GM18498 (cell line): ENCODE data around the gene COQ5.
A peak's percentile ranks its signal among the peaks of the same experiment; 100 is the strongest.

Experiments used
- ATAC-seq: cut with Tn5 transposase; IDR thresholded peaks from one replicate; pipeline ENCODE4 v1.9.1; 2021; ENCODE audit warnings: mild to moderate bottlenecking, moderate library complexity; ENCODE audit not compliant: unreplicated experiment

Gene COQ5, protein sequence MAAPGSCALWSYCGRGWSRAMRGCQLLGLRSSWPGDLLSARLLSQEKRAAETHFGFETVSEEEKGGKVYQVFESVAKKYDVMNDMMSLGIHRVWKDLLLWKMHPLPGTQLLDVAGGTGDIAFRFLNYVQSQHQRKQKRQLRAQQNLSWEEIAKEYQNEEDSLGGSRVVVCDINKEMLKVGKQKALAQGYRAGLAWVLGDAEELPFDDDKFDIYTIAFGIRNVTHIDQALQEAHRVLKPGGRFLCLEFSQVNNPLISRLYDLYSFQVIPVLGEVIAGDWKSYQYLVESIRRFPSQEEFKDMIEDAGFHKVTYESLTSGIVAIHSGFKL

DNA sequence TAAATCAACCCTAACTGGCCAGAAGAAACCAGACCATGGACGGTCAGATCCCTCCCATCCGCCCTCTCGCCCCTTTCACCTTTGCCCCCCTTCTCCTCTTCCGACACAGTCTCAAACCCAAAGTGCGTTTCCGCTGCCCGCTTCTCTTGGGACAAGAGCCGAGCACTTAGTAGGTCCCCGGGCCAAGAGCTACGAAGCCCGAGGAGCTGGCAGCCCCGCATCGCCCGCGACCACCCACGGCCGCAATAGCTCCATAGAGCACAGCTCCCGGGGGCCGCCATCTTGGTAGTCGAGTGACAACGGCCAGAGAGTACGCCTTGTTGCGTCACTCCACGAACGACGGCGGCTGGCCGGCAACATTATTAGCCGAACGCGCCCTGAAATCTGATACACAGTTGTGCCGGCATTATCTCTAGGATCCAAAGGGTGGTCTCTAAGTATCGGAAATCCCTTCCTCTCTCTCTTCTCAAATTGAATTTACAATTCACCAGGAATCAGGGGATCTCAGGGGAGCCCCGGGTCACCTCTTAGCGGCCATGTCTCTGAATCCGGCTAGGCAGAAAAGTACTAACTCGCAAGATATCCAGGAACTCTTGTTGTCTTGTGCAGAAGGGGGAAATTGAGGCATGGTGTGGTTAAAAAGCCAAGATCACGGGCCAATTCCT, at the start of gene COQ5:
COQ5 (minus strand) TSS at position 298 of the 665 bp plus-strand sequence; CDS start at position 281, 17 bp downstream.
- peak; percentile 87 for ATAC-seq

GRCh38 chr12:120574106-120574505, 45.1 kb upstream of the COQ5 start:
- no peak for ATAC-seq

GRCh38 chr12:120573560-120573959, 44.6 kb upstream of the COQ5 start:
- ATAC-seq = no peak

DNA sequence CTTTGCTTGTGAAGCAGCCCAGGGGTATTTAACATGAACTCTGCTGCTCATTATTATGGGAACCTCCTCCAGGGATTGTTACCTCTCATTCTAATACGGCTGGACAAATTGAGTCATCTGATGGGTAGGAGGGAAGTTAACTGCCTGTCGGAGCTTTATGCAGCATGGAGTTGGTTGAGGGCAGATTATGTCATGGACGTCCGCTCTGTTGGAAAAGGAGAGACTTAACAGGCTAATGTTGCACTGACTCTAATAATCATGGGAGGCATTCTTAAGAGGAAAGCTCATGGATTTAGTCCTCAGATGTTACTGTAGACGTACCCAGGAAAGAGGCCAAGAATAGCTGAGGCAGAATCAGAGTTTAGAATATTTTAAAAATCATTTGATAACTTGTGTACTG, 42.3 kb upstream of the COQ5 start:
- no peak for ATAC-seq

DNA sequence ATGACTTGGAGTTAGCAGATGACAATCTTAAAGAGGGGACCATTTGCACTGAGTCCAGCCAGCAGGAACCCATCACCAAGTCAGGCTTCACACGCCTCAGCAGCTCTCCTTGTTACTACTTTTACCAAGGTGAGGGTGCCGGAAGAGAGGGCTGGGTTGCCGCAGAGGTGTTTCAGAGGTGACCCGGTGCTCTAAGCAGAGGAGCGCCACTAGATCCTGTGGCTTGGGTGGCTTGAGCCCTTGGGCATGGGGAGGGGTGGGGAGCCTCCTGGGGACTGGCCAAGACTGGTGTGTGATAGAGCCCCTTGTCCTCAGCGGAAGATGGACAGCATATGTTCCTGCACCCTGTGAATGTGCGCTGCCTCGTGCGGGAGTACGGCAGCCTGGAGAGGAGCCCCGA, 34.5 kb upstream of the COQ5 start:
- ATAC-seq = no peak

GRCh38 chr12:120562906-120563305, 33.9 kb upstream of the COQ5 start:
- ATAC-seq = no peak

DNA sequence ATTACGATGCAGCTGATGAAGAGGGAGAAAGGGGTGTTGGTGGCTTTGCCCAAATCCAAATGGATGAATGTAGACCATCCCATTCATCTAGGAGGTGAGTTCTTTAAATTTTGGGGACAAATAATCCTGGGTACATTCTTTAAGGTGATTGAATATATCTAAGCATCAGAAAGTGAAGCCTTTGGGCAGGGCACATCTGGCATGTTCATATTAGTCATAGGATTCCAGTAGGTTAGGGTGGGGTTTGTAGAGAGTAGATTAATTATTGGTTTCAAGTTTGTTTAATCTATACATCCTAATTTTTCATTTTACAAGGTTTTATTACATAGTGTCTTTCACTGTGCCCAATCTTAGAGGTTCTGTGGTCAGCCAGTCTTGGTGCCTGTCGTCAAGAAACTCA, 28.6 kb upstream of the COQ5 start:
- ATAC-seq = no peak

DNA sequence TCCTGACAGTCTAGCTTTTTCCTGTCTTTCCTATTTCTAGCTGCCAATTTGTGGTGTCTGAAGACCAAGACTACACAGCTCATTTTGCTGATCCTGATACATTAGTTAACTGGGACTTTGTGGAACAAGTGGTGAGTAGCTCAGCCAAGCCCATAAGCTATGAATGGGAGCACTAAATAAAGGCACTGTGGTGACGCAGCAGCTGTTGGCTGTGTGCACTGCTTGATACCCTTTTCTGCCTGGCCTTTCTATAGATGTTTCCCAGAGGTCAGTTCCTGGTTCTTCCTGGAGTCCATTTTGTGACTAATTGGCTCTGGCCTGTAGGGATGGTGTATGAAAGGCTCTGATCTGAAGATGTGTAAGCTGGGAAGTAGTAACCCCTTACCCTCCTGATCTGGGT, 25.7 kb upstream of the COQ5 start:
- no peak for ATAC-seq

GRCh38 chr12:120546050-120546386, 17.1 kb upstream of the COQ5 start:
- ATAC-seq = no peak

- ATAC-seq = no peak
Measured at GRCh38 chr12:120544691-120545090, 15.7 kb upstream of the COQ5 start.

GRCh38 chr12:120542166-120542565, 13.2 kb upstream of the COQ5 start:
- no peak for ATAC-seq

- no peak for ATAC-seq
Measured at GRCh38 chr12:120540445-120540844, 11.5 kb upstream of the COQ5 start.

GRCh38 chr12:120539303-120539702, 10.3 kb upstream of the COQ5 start:
- no peak for ATAC-seq

DNA sequence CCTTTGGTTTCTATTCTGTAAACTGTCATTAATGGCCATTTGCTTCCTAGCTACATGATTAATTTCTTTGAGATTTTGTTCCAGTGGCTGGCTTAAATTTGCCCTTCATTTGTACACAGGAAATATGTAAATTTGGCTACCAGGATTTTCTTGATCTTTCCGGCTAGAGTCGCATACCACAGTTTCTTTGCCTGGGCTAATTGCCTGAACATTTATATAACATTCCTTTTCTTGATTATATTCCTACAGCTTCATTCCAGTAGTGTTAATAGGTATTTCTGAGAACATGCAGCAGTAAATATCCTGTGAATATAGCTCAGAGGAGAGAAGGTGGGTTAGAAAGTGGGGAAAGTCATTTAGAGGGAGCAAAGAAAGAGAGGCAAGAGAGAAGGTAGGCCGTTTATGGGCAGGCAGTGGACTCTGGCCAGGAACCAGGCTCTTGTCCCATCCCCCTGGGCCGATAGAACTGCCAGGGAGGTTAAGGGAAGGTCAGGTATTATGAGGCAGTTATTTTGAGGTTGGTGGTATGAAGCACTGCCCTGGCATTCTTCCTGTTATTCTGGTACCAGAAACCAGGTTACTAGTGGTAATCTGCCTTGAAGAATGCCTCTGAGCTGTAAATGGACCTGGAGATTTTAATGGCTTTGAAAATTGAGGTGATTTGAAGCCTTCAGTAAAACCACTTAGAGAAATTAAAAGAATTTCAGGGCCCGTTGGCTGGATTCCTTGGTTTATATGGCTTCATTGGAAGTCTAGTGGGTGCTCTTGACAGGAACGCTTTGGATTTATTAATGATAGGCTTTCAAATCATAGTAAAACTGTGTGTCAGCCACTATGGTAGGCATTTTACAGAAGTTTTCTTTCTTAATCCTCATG, 9.6 kb upstream of the COQ5 start:
- no peak for ATAC-seq

- ATAC-seq = no peak
Measured at GRCh38 chr12:120537856-120538220, 8.9 kb upstream of the COQ5 start.

DNA sequence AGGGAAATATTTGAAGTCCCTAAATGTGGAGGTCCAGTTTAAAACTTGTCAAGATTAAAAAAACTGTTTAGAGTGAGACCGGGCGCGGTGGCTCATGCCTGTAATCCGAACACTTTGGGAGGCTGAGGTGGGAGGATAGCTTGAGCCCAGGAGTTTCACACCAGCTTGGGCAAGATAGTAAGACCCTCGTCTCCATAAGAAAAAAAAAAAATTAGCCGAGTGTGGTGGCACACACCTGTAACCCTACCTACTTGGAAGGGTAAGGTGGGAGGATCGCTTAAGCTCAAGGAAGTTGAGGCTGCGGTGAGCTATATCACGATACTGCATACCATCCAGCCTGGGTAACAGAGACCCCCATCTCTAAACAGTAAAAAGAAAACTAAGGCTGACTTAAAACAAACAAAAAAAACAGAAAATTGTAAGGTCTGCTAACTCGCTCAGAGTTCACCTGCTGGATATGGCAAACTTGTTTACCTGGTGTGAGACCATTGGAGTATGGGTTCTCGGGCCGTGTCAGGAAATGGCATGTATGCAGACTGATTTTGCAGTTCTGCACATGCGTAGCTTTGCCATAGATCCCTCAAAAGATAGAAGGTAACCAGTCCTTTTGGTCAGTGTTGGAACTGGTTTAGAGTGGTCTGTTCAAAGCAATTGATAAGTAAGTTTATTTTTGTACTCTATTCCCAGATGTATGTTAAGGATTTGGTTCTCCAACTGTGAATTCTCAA, 7.3 kb upstream of the COQ5 start:
- no peak for ATAC-seq

GRCh38 chr12:120534703-120535655, 6.0 kb upstream of the COQ5 start:
- ATAC-seq = peak; percentile 42

DNA sequence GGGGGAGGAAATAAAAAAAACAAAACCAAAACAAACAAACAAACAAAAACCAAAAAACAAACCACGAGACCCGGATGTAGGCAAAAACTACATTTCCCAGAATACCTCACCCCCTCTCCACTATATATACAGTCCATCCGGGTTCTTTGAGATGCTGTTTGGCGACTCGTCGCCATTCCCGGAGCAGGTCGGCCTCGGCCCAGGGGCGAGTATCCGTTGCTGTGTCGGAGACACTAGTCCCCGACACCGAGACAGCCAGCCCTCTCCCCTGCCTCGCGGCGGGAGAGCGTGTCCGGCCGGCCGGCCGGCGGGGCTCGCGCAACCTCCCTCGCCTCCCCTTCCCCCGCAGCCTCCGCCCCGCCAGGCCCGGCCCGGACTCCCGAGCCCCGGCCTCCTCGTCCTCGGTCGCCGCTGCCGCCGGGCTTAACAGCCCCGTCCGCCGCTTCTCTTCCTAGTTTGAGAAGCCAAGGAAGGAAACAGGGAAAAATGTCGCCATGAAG, 5.3 kb upstream of the COQ5 start, which contains the start of gene RNF10:
RNF10 (plus strand) TSS at position 154 of the 500 bp plus-strand sequence. CDS start 456 bp downstream, outside the sequence.
- ATAC-seq = peak; percentile 70

GRCh38 chr12:120532701-120533238, 3.8 kb upstream of the COQ5 start:
- ATAC-seq = no peak
